B cell (primary cell): Measurements from ENCODE around the gene GTPBP4. TPM values are rescaled to one million over a fixed set of nuclear protein-coding genes. Genes with fewer than 3 reads are reported as not detected.

Experiments used
- ATAC-seq: fragments of 200-7000 bp; cut with Tn5 transposase; one replicate; pipeline ENCODE4 v1.10.0; 2021; ENCODE audit warnings: low read depth, mild to moderate bottlenecking, moderate number of reproducible peaks, moderate library complexity
- CTCF ChIA-PET: fragments of 350-600 bp; sonication (Branson Sonifier 250); formaldehyde crosslinking; loops from one replicate; lab custom pipeline; 2021; ENCODE audit warnings: antibody characterized with exemption, inconsistent platforms; lab: Charles Lee
- POLR2A ChIA-PET: fragments of 350-600 bp; sonication (Branson Sonifier 250); formaldehyde crosslinking; loops from one replicate; lab custom pipeline; 2021; ENCODE audit warnings: antibody characterized with exemption; lab: Charles Lee
- DNase-seq: peaks from one replicate; pipeline ENCODE4 v3.0.0; 2013
- H2AFZ ChIP-seq: 2 replicates; pipeline ENCODE4 v1.6.1; 2012; ENCODE audit warnings: mild to moderate bottlenecking, low read depth, low read length; ENCODE audit not compliant: insufficient read depth, poor library complexity, severe bottlenecking
- H3K27ac ChIP-seq, 2 donors: 1 replicate in 1 of 2; 2 replicates in 1 of 2; pipeline ENCODE4 v1.5.1; 2012 to 2013; ENCODE audit warnings: low read length in 2 of 2, mild to moderate bottlenecking in 2 of 2, moderate library complexity in 1 of 2
- H3K27me3 ChIP-seq, 4 experiments: fragments of 200-600 bp in 1 of 4; sonication (generic) in 1 of 4; replicated peaks in 1 of 4; 1 replicate in 2 of 4; 2 replicates in 2 of 4; pipeline versions ENCODE4 v1.6.1 to v1.7.0; 2013 to 2016; ENCODE audit warnings: low read length in 3 of 4, mild to moderate bottlenecking in 2 of 4, mixed read lengths in 1 of 4, moderate library complexity in 1 of 4; ENCODE audit not compliant: insufficient read depth in 4 of 4, control insufficient read depth in 3 of 4; ENCODE audit errors: control extremely low read depth in 1 of 4
- H3K36me3 ChIP-seq, 2 experiments: replicated peaks in 1 of 2; 1 replicate in 1 of 2; 2 replicates in 1 of 2; pipeline versions ENCODE4 v1.6.1 to v1.7.1; 2013; ENCODE audit warnings: low read length in 1 of 2; ENCODE audit not compliant: insufficient read depth in 2 of 2, control insufficient read depth in 1 of 2; ENCODE audit errors: control extremely low read depth in 1 of 2, extremely low read depth in 1 of 2
- H3K4me1 ChIP-seq, 2 donors: fragments of 200-600 bp in 1 of 2; sonication (generic) in 1 of 2; 1 replicate in 1 of 2; 2 replicates in 1 of 2; pipeline versions ENCODE4 v1.5.1 to v1.6.1; 2013 to 2017; ENCODE audit warnings: low read length in 2 of 2; ENCODE audit not compliant: control insufficient read depth in 2 of 2, insufficient read depth in 2 of 2
- H3K4me2 ChIP-seq: replicated peaks from 2 replicates; pipeline ENCODE3; 2012; ENCODE audit warnings: mild to moderate bottlenecking, low read depth, low read length; ENCODE audit not compliant: poor library complexity, severe bottlenecking
- H3K4me3 ChIP-seq, 5 experiments: fragments of 200-600 bp in 1 of 5; sonication (generic) in 1 of 5; 1 replicate in 3 of 5; 2 replicates in 2 of 5; pipeline versions ENCODE4 v1.5.1 to v1.7.0; 2011 to 2016; ENCODE audit warnings: low read length in 4 of 5, mild to moderate bottlenecking in 4 of 5, low read depth in 2 of 5, control low read depth in 1 of 5, moderate library complexity in 1 of 5; ENCODE audit not compliant: insufficient read depth in 1 of 5; ENCODE audit errors: control extremely low read depth in 1 of 5, extremely low read depth in 1 of 5
- H3K79me2 ChIP-seq: fragments of 200-600 bp; sonication (generic); one replicate; pipeline ENCODE4 v1.6.0; 2016; ENCODE audit warnings: low read length; ENCODE audit not compliant: control insufficient read depth, insufficient read depth
- H3K9ac ChIP-seq: fragments of 200-600 bp; sonication (generic); 2 replicates; pipeline ENCODE4 v1.6.1; 2017; ENCODE audit warnings: mild to moderate bottlenecking, low read length, moderate library complexity
- H3K9me3 ChIP-seq, 3 donors: one replicate each; pipeline versions ENCODE4 v1.6.1 to v1.7.1; 2013; ENCODE audit warnings: low read length in 2 of 3; ENCODE audit not compliant: control insufficient read depth in 2 of 3, insufficient read depth in 1 of 3; ENCODE audit errors: control extremely low read depth in 1 of 3
- H4K20me1 ChIP-seq: 2 replicates; pipeline ENCODE4 v1.6.0; 2012; ENCODE audit warnings: mild to moderate bottlenecking, low read length; ENCODE audit not compliant: insufficient read depth, control insufficient read depth, poor library complexity, severe bottlenecking
- H3K27ac Mint-ChIP-seq: one replicate; pipeline ENCODE4 v1.8.0; 2021; ENCODE audit warnings: mixed read lengths
- H3K27me3 Mint-ChIP-seq: one replicate; pipeline ENCODE4 v1.8.0; 2021; ENCODE audit warnings: mixed read lengths
- H3K4me1 Mint-ChIP-seq: one replicate; pipeline ENCODE4 v1.8.0; 2021; ENCODE audit warnings: mixed read lengths
- H3K4me3 Mint-ChIP-seq: one replicate; pipeline ENCODE4 v1.8.0; 2021; ENCODE audit warnings: mixed read lengths
- H3K9me3 Mint-ChIP-seq: one replicate; pipeline ENCODE4 v1.8.0; 2022; ENCODE audit warnings: mixed read lengths; ENCODE audit not compliant: insufficient read depth
- CTCF ChIP-seq: fragments of 200-600 bp; IDR thresholded peaks from one replicate; pipeline ENCODE4 v1.8.0; 2022; ENCODE audit warnings: antibody characterized with exemption, mild to moderate bottlenecking
- EZH2 ChIP-seq: IDR thresholded peaks from 2 replicates; pipeline ENCODE4 v1.6.1; 2012; ENCODE audit warnings: borderline replicate concordance, low read depth, mild to moderate bottlenecking, moderate library complexity, low read length; ENCODE audit not compliant: insufficient read depth, poor library complexity, severe bottlenecking
- WGBS: methylation state at CpG from one replicate; pipeline ENCODE4 v1.1.5; 2013; ENCODE audit warnings: missing lambda C conversion rate; ENCODE audit not compliant: insufficient coverage; 5-methylcytosine and 5-hydroxymethylcytosine counted together
- intact Hi-C: fragments of 100-400 bp; cut with micrococcal nuclease; formaldehyde crosslinking; loops from one replicate; pipeline ENCODE4 v1.10.0; 2022
- polyA plus RNA-seq: library from polyadenylated mRNA; depleted of rRNA; stranded (reverse); fragments of >200 nt; gene quantifications from 2 replicates; pipeline ENCODE4 v1.2.3, GENCODE V29; 2012
- total RNA-seq, 2 donors: library from RNA; stranded (reverse); fragments of 120-200 nt in 1 of 2; gene quantifications; 1 replicate in 1 of 2; 2 replicates in 1 of 2; pipeline versions ENCODE4 v1.2.3 to v1.2.4, GENCODE V29; 2013 to 2022

Gene GTPBP4
- total and polyA plus RNA-seq, 2 donors (not counting 1 experiment from before 2014, with no cell fraction given), result 11.8 to 45.4 TPM

- peak overlapping the region; percentile 99 for H3K27ac Mint-ChIP-seq
- Histone ChIP-seq H3K9me3 (no peaks in the 10 kb centered on the region), H3K36me3 (peaks cover 0 to 4% of the 10 kb centered on the region in 2 experiments), H3K27me3 (no peaks in the 10 kb centered on the region), H4K20me1 (peaks cover 24% of the 10 kb centered on the region), H3K4me3 (peak overlapping the region in 4 of 5 experiments; percentile 83 to 99 (median 96)), H3K9ac (peak overlapping the region; percentile 88), H3K4me2 (peak overlapping the region; percentile 98), H2AFZ (peak overlapping the region; percentile 96), H3K4me1 (peaks cover 23 to 34% of the 10 kb centered on the region in 2 donors), H3K27ac (no peak overlapping the region), H3K79me2 (peaks cover 46% of the 10 kb centered on the region)
- 85% methylated on average over 12 of the region's 14 CpGs for WGBS
- TF ChIP-seq CTCF (no peak), EZH2 (no peak)
- H3K4me1 Mint-ChIP-seq, result peaks cover 37% of the 10 kb centered on the region
- peak; percentile 23 for DNase-seq
- no peaks in the 10 kb centered on the region for H3K9me3 Mint-ChIP-seq
- CTCF ChIA-PET, result interaction anchor here (0.7 to 1.4 kb wide), 3 partner anchors 50 to 335 kb away, joined by 3 to 4 read pairs (median 4); partner anchors contain the start of gene LARP4B
- H3K27me3 Mint-ChIP-seq, result no peaks in the 10 kb centered on the region
- no peak for ATAC-seq
- intact Hi-C loops, result loop anchor here (5.0 kb wide), 1 partner anchor 850 kb away; the partner anchor contains the start of gene ZMYND11
- H3K4me3 Mint-ChIP-seq, result peak overlapping the region; percentile 99
- POLR2A ChIA-PET, result interaction anchor here (0.6 to 2.2 kb wide), 3 partner anchors 55 to 1530 kb away, joined by 3 to 14 read pairs (median 4); partner anchors contain the start of gene LARP4B
Observed at GRCh38 chr10:986881-987619, 1.2 kb upstream of the GTPBP4 start.

GRCh38 chr10:987620-987869, 689 bp upstream of the GTPBP4 start:
- peaks cover 40% of the 10 kb centered on the region for H3K4me1 Mint-ChIP-seq
- peak overlapping the region; percentile 88 for H3K9ac ChIP-seq
- DNase-seq, result no peak
- peak overlapping the region; percentile 98 for H3K4me2 ChIP-seq
- peaks cover 46% of the 10 kb centered on the region for H3K79me2 ChIP-seq
- CTCF ChIA-PET, result interaction anchor here (1.4 kb wide), 1 partner anchor 57 kb away, joined by 4 read pairs; the partner anchor contains the start of gene LARP4B
- POLR2A ChIA-PET, result interaction anchor here (0.6 to 2.2 kb wide), 3 partner anchors 55 to 1529 kb away, joined by 3 to 14 read pairs (median 4); partner anchors contain the start of gene LARP4B
- no peaks in the 10 kb centered on the region for H3K27me3 ChIP-seq
- peak overlapping the region; percentile 83 to 99 (median 94) for H3K4me3 ChIP-seq
- no peak for ATAC-seq
- H3K9me3 ChIP-seq, result no peaks in the 10 kb centered on the region
- no peaks in the 10 kb centered on the region for H3K9me3 Mint-ChIP-seq
- TF ChIP-seq EZH2 (no peak), CTCF (no peak)
- H3K27ac Mint-ChIP-seq, result peak overlapping the region; percentile 99
- peak overlapping the region; percentile 96 for H2AFZ ChIP-seq
- intact Hi-C loops, result loop anchor here (5.0 kb wide), 1 partner anchor 850 kb away; the partner anchor contains the start of gene ZMYND11
- no peaks in the 10 kb centered on the region for H3K27me3 Mint-ChIP-seq
- WGBS, result 9% methylated on average over 7 of the region's 7 CpGs
- H3K36me3 ChIP-seq, result peaks cover 0 to 7% of the 10 kb centered on the region in 2 experiments
- peaks cover 26% of the 10 kb centered on the region for H4K20me1 ChIP-seq
- peak overlapping the region; percentile 81 to 84 for H3K27ac ChIP-seq
- peaks cover 23 to 34% of the 10 kb centered on the region in 2 donors for H3K4me1 ChIP-seq
- peak overlapping the region; percentile 99 for H3K4me3 Mint-ChIP-seq
